CD4-positive, alpha-beta memory T cell (primary cell): ENCODE data around the gene ALDH7A1. TPM values are rescaled to one million over a fixed set of nuclear protein-coding genes. Genes with fewer than 3 reads are reported as not detected.

Experiments
- CTCF ChIA-PET: fragments of 350-600 bp; sonication (Branson Sonifier 250); formaldehyde crosslinking; loops from one replicate; lab custom pipeline; 2021; ENCODE audit warnings: inconsistent platforms; ENCODE audit not compliant: partially characterized antibody; lab: Charles Lee
- POLR2A ChIA-PET: fragments of 350-600 bp; sonication (Branson Sonifier 250); formaldehyde crosslinking; loops from one replicate; lab custom pipeline; 2021; ENCODE audit not compliant: partially characterized antibody; lab: Charles Lee
- DNase-seq, 5 donors: peaks; one replicate each; pipeline versions ENCODE4 v3.0.0 to v3.0.0-alpha.2; 2020 to 2022; ENCODE audit warnings: mixed read lengths in 1 of 5
- H3K27ac ChIP-seq: one replicate; pipeline ENCODE4 v1.7.0; 2013; ENCODE audit warnings: low read depth, low read length
- H3K27me3 ChIP-seq: 2 replicates; pipeline ENCODE4 v1.7.0; 2013; ENCODE audit warnings: mild to moderate bottlenecking, low read length, moderate library complexity; ENCODE audit not compliant: insufficient read depth
- H3K36me3 ChIP-seq: 2 replicates; pipeline ENCODE4 v1.7.0; 2013; ENCODE audit warnings: mild to moderate bottlenecking, low read length, moderate library complexity; ENCODE audit not compliant: insufficient read depth
- H3K4me1 ChIP-seq: 2 replicates; pipeline ENCODE4 v1.7.0; 2013; ENCODE audit warnings: mild to moderate bottlenecking, low read length, moderate library complexity; ENCODE audit not compliant: insufficient read depth
- H3K4me3 ChIP-seq, 2 donors: one replicate each; pipeline ENCODE4 v1.7.0; 2013; ENCODE audit warnings: low read length in 2 of 2, mild to moderate bottlenecking in 1 of 2
- H3K9me3 ChIP-seq, 2 donors: one replicate each; pipeline ENCODE4 v1.7.0; 2013; ENCODE audit warnings: low read length in 2 of 2, control low read depth in 1 of 2; ENCODE audit not compliant: control insufficient read depth in 1 of 2
- H3K27ac Mint-ChIP-seq, 7 donors: one replicate each; pipeline ENCODE4 v1.8.0; 2020 to 2021; ENCODE audit warnings: mixed read lengths in 7 of 7, mild to moderate bottlenecking in 6 of 7, inconsistent platforms in 3 of 7, moderate library complexity in 3 of 7
- H3K27me3 Mint-ChIP-seq, 2 donors: one replicate each; pipeline ENCODE4 v1.8.0; 2020 to 2021; ENCODE audit warnings: mixed read lengths in 2 of 2
- H3K36me3 Mint-ChIP-seq, 2 donors: one replicate each; pipeline ENCODE4 v1.8.0; 2020 to 2021; ENCODE audit warnings: mixed read lengths in 2 of 2, inconsistent platforms in 1 of 2, mild to moderate bottlenecking in 1 of 2
- H3K4me1 Mint-ChIP-seq, 4 donors: one replicate each; pipeline ENCODE4 v1.8.0; 2020 to 2021; ENCODE audit warnings: mixed read lengths in 4 of 4, mild to moderate bottlenecking in 1 of 4
- H3K4me3 Mint-ChIP-seq, 8 donors: one replicate each; pipeline ENCODE4 v1.8.0; 2020 to 2021; ENCODE audit warnings: mixed read lengths in 8 of 8, mild to moderate bottlenecking in 7 of 8, moderate library complexity in 6 of 8, inconsistent platforms in 3 of 8
- H3K9me3 Mint-ChIP-seq, 8 donors: one replicate each; pipeline ENCODE4 v1.8.0; 2020 to 2021; ENCODE audit warnings: mixed read lengths in 8 of 8, mild to moderate bottlenecking in 5 of 8, inconsistent platforms in 3 of 8, moderate library complexity in 1 of 8
- intact Hi-C: fragments of 100-400 bp; cut with micrococcal nuclease; formaldehyde crosslinking; loops from one replicate; pipeline ENCODE4 v1.15.1; 2023
- polyA plus RNA-seq, 2 donors: library from polyadenylated mRNA; unstranded; fragments of 300-500 nt; fragmentation: Illumina TruSeq; gene quantifications; one replicate each; pipeline ENCODE4 v1.2.3, GENCODE V29; 2021
- total RNA-seq, 2 experiments: library from RNA; stranded (reverse); gene quantifications; one replicate each; pipeline ENCODE4 v1.2.3, GENCODE V29; 2021

ALDH7A1 gene
- total and polyA plus RNA-seq, 4 experiments from 2014 or later, result 1.3 to 4.8 (median 1.8) TPM

DNA sequence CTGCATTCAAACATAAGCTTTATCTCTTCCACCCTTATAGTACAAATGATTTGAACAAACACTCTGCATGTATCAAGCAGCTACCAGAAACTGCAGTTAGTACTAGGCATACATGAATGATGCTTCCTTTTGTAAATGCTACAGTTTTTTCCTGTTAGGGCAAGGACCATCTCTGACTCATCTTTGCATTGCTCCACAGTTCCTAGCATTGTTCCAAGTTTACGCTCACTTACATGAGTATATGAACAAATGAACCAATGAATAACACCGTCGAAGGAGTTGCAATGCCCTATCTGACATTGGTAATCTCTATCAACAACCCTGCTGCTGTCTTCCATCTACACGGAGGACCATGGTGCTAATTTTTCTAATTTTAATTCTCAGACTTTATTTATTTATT lies 2.1 kb upstream of the ALDH7A1 start:
- Mint-ChIP-seq H3K27ac (peak overlapping the region in 1 of 7 donors; percentile 70), H3K4me3 (peak overlapping the region in 4 of 8 donors; percentile 3 to 70 (median 58)), H3K36me3 (peaks cover 0 to 8% of the 10 kb centered on the region in 2 donors), H3K9me3 (peaks cover 0 to 3% (median 0%) of the 10 kb centered on the region in 8 donors), H3K4me1 (peaks cover 12 to 37% (median 27%) of the 10 kb centered on the region in 4 donors), H3K27me3 (peaks cover 4 to 10% of the 10 kb centered on the region in 2 donors)
- CTCF ChIA-PET, result interaction anchor here (1.4 kb wide), 1 partner anchor 59 kb away, joined by 3 read pairs; no protein-coding TSS in a partner anchor
- intact Hi-C loops, result no loop called here
- H3K4me1 ChIP-seq, result peaks cover 25% of the 10 kb centered on the region
- no peaks in the 10 kb centered on the region for H3K9me3 ChIP-seq
- H3K36me3 ChIP-seq, result no peaks in the 10 kb centered on the region
- no peak overlapping the region for H3K4me3 ChIP-seq
- POLR2A ChIA-PET, result no interaction called here
- no peak overlapping the region for H3K27ac ChIP-seq
- DNase-seq, result no peak
- no peaks in the 10 kb centered on the region for H3K27me3 ChIP-seq

DNA sequence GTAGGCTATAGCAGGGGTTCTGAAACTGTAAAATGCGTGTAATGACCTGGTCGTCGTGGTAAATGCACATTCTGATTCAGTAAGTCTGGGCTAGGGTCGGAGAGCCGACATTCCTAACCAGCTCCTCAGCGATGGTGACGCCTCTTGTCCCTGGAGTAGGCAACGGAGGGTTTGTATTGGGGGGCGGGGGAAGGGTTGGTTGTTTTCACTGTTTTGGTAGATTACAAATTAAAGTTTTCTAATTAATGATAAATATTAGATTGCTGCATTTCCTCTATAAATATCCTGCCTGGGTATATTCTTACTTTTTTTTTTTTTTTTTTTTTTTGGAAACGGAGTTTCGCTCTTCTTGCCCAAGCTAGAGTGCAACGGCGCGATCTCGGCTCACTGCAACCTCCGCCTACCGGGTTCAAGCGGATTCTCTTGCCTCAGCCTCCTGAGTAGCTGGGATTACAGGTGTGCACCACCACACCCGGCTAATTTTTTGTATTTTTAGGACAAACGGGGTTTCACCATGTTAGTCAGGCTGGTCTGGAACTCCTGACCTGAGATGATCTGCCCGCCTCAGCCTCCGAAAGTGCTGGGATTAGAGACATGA lies 566 bp upstream of the ALDH7A1 start:
- Mint-ChIP-seq H3K27me3 (peaks cover 7 to 10% of the 10 kb centered on the region in 2 donors), H3K9me3 (peaks cover 0 to 3% (median 0%) of the 10 kb centered on the region in 8 donors), H3K36me3 (peaks cover 0 to 4% of the 10 kb centered on the region in 2 donors), H3K27ac (peak overlapping the region in 1 of 7 donors; percentile 68), H3K4me3 (peak overlapping the region; percentile 82 to 92 (median 86)), H3K4me1 (peaks cover 8 to 24% (median 18%) of the 10 kb centered on the region in 4 donors)
- intact Hi-C loops, result no loop called here
- ChIA-PET CTCF (interaction anchor here (0.7 to 2.2 kb wide), 7 partner anchors 9 to 241 kb away, joined by 3 to 7 read pairs (median 3); no protein-coding TSS in a partner anchor), POLR2A (no interaction called here)
- Histone ChIP-seq H3K36me3 (no peaks in the 10 kb centered on the region), H3K4me3 (peak overlapping the region in 1 of 2 donors; percentile 51), H3K4me1 (peaks cover 15% of the 10 kb centered on the region), H3K9me3 (no peaks in the 10 kb centered on the region), H3K27me3 (no peaks in the 10 kb centered on the region), H3K27ac (no peak overlapping the region)
- no peak for DNase-seq

DNA sequence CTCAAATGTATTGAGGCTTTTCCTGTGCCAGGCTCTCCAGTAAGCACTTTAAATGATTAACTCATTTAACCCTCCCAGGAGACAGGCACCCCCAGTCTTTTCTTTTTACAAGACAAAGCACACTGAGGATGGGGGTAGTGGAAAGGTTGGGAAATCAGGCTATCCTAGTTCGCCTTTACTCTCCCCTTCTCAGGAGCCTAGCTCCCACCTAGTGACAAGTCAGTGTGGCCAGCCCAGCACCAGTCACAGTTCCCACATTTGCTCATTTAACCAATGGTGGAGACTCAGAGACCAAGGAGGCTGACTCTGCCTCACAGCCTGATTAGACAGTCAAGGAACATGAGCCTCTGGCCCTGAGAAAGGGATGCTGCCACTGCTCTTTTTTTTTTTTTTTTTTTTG lies 3.5 kb downstream of the ALDH7A1 start:
- Histone ChIP-seq H3K27me3 (no peaks in the 10 kb centered on the region), H3K36me3 (no peaks in the 10 kb centered on the region), H3K27ac (no peak overlapping the region), H3K9me3 (no peaks in the 10 kb centered on the region), H3K4me1 (peaks cover 12% of the 10 kb centered on the region), H3K4me3 (no peak overlapping the region)
- peaks cover 7 to 11% of the 10 kb centered on the region in 2 donors for H3K27me3 Mint-ChIP-seq
- intact Hi-C loops, result no loop called here
- no peak for DNase-seq
- H3K9me3 Mint-ChIP-seq, result no peaks in the 10 kb centered on the region
- H3K27ac Mint-ChIP-seq, result no peak overlapping the region
- H3K4me1 Mint-ChIP-seq, result peaks cover 5 to 20% (median 14%) of the 10 kb centered on the region in 4 donors
- ChIA-PET POLR2A (no interaction called here), CTCF (interaction anchor here (0.7 to 1.5 kb wide), 2 partner anchors 9 to 53 kb away, joined by 3 to 5 read pairs; partner anchors contain the start of gene PHAX)
- no peak overlapping the region for H3K4me3 Mint-ChIP-seq
- no peaks in the 10 kb centered on the region for H3K36me3 Mint-ChIP-seq

DNA sequence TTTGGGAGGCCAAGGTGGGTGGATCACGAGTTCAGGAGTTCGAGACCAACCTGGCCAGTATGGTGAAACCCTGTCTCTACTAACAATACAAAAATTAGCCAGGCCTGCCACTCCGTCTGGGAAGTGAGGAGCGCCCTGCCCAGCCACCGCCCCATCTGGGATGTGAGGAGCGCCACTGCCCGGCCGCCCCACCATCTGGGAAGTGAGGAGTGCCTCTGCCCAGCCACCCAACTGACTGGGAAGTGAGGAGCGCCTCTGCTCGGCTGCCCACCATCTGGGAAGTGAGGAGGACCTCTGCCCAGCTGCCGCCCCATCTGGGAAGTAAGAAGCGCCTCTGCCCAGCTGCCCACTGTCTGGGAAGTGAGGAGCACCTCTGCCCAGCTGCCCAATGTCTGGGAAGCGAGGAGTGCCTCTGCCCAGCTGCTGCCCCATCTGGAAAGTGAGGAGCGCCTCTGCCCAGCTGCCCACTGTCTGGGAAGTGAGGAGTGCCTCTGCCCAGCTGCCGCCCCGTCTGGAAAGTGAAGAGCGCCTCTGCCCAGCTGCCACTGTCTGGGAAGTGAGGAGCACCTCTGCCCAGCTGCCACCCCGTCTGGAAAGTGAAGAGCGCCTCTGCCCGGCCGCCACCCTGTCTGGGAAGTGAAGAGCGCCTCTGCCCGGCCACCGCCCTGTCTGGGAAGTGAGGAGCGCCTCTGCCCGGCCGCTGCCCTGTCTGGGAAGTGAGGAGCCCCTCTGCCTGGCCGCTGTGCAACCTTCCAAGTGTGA lies 5.3 kb downstream of the ALDH7A1 start:
- POLR2A ChIA-PET, result no interaction called here
- Histone ChIP-seq H3K27me3 (no peaks in the 10 kb centered on the region), H3K27ac (no peak overlapping the region), H3K4me1 (peaks cover 7% of the 10 kb centered on the region), H3K9me3 (no peaks in the 10 kb centered on the region), H3K36me3 (no peaks in the 10 kb centered on the region), H3K4me3 (no peak overlapping the region)
- intact Hi-C loops, result no loop called here
- H3K4me1 Mint-ChIP-seq, result peaks cover 3 to 15% (median 8%) of the 10 kb centered on the region in 4 donors
- no peak overlapping the region for H3K27ac Mint-ChIP-seq
- H3K27me3 Mint-ChIP-seq, result peaks cover 12 to 13% of the 10 kb centered on the region in 2 donors
- CTCF ChIA-PET, result no interaction called here
- no peak overlapping the region for H3K4me3 Mint-ChIP-seq
- H3K36me3 Mint-ChIP-seq, result peaks cover 0 to 3% of the 10 kb centered on the region in 2 donors
- DNase-seq, result no peak
- peaks cover 0 to 2% (median 0%) of the 10 kb centered on the region in 8 donors for H3K9me3 Mint-ChIP-seq

DNA sequence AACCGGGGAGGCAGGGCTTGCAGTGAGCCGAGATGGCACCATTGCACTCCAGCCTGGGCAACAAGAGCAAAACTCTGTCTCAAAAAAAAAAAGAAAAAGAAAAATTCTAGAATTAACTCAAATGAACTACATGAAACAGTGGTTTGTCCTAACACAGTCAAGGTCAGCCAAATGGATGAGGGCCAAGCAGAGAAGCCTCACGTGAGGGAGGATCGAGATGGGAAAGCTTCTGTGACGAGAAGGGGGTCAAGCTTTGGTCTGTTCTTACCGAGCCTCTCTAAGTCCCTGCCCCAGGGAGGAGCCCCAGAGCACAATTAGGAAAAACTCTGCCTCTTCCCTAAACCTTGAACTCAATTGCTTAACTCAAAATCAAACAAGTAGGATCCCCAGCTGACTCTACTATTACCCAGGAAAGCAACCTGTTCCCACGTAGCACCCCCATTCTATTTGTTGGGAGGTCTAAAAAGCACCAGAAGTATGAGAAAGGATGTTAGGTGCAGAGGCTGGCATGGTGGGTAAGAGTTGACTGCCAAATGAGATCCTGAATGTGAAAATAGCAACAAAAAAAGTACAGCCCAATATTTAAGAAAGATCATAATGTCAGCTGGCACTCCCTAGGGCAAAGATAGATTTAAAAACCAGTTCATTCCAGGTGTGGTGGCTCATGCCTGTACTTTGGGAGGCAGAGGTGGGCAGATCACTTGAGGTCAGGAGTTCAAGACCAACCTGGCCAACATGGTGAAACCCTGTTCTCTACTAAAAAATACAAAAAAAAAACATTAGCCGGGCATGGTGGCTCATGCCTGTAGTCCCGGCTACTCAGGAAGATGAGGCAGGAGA lies 7.2 kb downstream of the ALDH7A1 start:
- intact Hi-C loops, result no loop called here
- Histone ChIP-seq H3K4me1 (no peaks in the 10 kb centered on the region), H3K9me3 (no peaks in the 10 kb centered on the region), H3K27me3 (no peaks in the 10 kb centered on the region), H3K4me3 (no peak overlapping the region), H3K36me3 (no peaks in the 10 kb centered on the region), H3K27ac (no peak overlapping the region)
- H3K9me3 Mint-ChIP-seq, result peaks cover 0 to 2% (median 0%) of the 10 kb centered on the region in 8 donors
- peaks cover 0 to 3% of the 10 kb centered on the region in 2 donors for H3K36me3 Mint-ChIP-seq
- CTCF ChIA-PET, result interaction anchor here (0.6 kb wide), 1 partner anchor 15 kb away, joined by 3 read pairs; no protein-coding TSS in a partner anchor
- POLR2A ChIA-PET, result no interaction called here
- no peak overlapping the region for H3K4me3 Mint-ChIP-seq
- H3K27ac Mint-ChIP-seq, result no peak overlapping the region
- H3K4me1 Mint-ChIP-seq, result no peaks in the 10 kb centered on the region
- DNase-seq, result no peak
- H3K27me3 Mint-ChIP-seq, result peaks cover 12 to 14% of the 10 kb centered on the region in 2 donors

DNA sequence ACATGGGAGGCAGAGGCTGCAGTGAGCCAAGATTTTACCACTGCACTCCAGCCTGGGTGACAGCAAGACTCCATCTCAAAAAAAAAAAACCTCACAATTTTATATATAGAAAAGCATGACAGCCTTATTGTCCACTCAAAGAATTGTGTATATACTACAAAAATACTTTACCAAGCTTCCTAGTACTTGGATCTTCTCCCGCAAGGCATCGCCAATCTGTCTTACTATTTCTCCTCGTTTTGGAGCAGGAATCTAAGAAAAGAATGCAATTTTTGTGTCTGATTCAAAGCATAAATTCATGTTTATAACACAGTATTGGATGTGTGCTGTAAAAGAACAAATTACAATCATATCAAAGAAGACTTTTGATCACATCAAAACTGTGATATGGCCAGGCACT lies 11.3 kb downstream of the ALDH7A1 start:
- H3K9me3 ChIP-seq, result no peaks in the 10 kb centered on the region
- intact Hi-C loops, result no loop called here
- H3K27ac ChIP-seq, result no peak overlapping the region
- Mint-ChIP-seq H3K27ac (no peak overlapping the region), H3K27me3 (peaks cover 10% of the 10 kb centered on the region in 2 donors), H3K4me1 (no peaks in the 10 kb centered on the region), H3K9me3 (peaks cover 0 to 2% (median 0%) of the 10 kb centered on the region in 8 donors), H3K36me3 (peaks cover 0 to 6% of the 10 kb centered on the region in 2 donors), H3K4me3 (no peak overlapping the region)
- H3K4me3 ChIP-seq, result no peak overlapping the region
- H3K36me3 ChIP-seq, result no peaks in the 10 kb centered on the region
- no peak for DNase-seq
- no peaks in the 10 kb centered on the region for H3K4me1 ChIP-seq
- POLR2A ChIA-PET, result no interaction called here
- CTCF ChIA-PET, result no interaction called here
- H3K27me3 ChIP-seq, result no peaks in the 10 kb centered on the region
